NCI-H187 (cell line): ENCODE results near the gene LMBRD2.

ENCODE experiments used
- DNase-seq, 2 experiments: peaks; one replicate each; lab custom pipeline; 2025; lab: John Stamatoyannopoulos, UW

The LMBRD2 gene

GRCh38 chr5:36049949-36050348 lies 101.7 kb downstream of the LMBRD2 start:
- no peak for DNase-seq
